ENCODE data around the gene MAP4. TPM values are rescaled to one million over a fixed set of nuclear protein-coding genes. Genes with fewer than 3 reads are reported as not detected.

The MAP4 gene
- total and polyA plus RNA-seq, 10 donors = 22.3 to 163 (median 100) TPM

- intact Hi-C loops (cut with DNase I; ENCODE audit: low total_unique reads) = no loop called here
- Histone ChIP-seq H3K4me1 (peaks cover 5 to 38% (median 17%) of the 10 kb centered on the region in 6 donors), H3K4me3 (no peak overlapping the region), H3K27ac (no peak overlapping the region), H3K9me3 (no peaks in the 10 kb centered on the region), H3K36me3 (peaks cover 0 to 10% (median 0%) of the 10 kb centered on the region in 6 donors), H3K27me3 (replicated peaks in 1 of 7) (no peaks in the 10 kb centered on the region)
- DNase-seq = no peak
- TF ChIP-seq POLR2A (IDR thresholded peaks at IDR 0.05) = no peak
- no peak for TF ChIP-seq POLR2AphosphoS5 (IDR thresholded peaks at IDR 0.05)
- no peak for TF ChIP-seq CTCF (IDR thresholded peaks at IDR 0.05 in 8 of 11, conservative IDR thresholded peaks at IDR 0.05 in 3 of 11)
- WGBS, 5 donors = 96 to 99% (median 98%) methylated on average over 8 of the region's 8 CpGs
These were observed 37.8 kb downstream of the MAP4 start for GRCh38 chr3:47978386-47978785.

- intact Hi-C loops (cut with DNase I; ENCODE audit: low total_unique reads) = no loop called here
- Histone ChIP-seq H3K4me3 (no peak overlapping the region), H3K27me3 (replicated peaks in 1 of 7) (no peaks in the 10 kb centered on the region), H3K36me3 (peaks cover 0 to 16% (median 0%) of the 10 kb centered on the region in 6 donors), H3K4me1 (peaks cover 5 to 38% (median 17%) of the 10 kb centered on the region in 6 donors), H3K9me3 (no peaks in the 10 kb centered on the region), H3K27ac (peak overlapping the region in 4 of 8 donors; percentile 9 to 51 (median 28))
- 43 to 67% (median 60%) methylated on average over 3 of the region's 3 CpGs for WGBS, 5 donors
- no peak for DNase-seq
- TF ChIP-seq POLR2A (IDR thresholded peaks at IDR 0.05) (no peak), CTCF (IDR thresholded peaks at IDR 0.05 in 8 of 11, conservative IDR thresholded peaks at IDR 0.05 in 3 of 11) (no peak), POLR2AphosphoS5 (IDR thresholded peaks at IDR 0.05) (no peak)
These were observed 40.0 kb downstream of the MAP4 start for GRCh38 chr3:47976135-47976732.

GRCh38 chr3:47974974-47975470 is 41.2 kb downstream of the MAP4 start:
- TF ChIP-seq POLR2A (IDR thresholded peaks at IDR 0.05) = no peak
- TF ChIP-seq CTCF (IDR thresholded peaks at IDR 0.05 in 8 of 11, conservative IDR thresholded peaks at IDR 0.05 in 3 of 11) = no peak
- TF ChIP-seq POLR2AphosphoS5 (IDR thresholded peaks at IDR 0.05) = no peak
- Histone ChIP-seq H3K4me1 (peaks cover 5 to 38% (median 17%) of the 10 kb centered on the region in 6 donors), H3K9me3 (no peaks in the 10 kb centered on the region), H3K27ac (no peak overlapping the region), H3K36me3 (peaks cover 0 to 20% (median 0%) of the 10 kb centered on the region in 6 donors), H3K27me3 (replicated peaks in 1 of 7) (no peaks in the 10 kb centered on the region), H3K4me3 (no peak overlapping the region)
- DNase-seq = no peak
- 52 to 65% (median 60%) methylated on average over 4 of the region's 4 CpGs for WGBS, 5 donors
- intact Hi-C loops (cut with DNase I; ENCODE audit: low total_unique reads) = no loop called here

GRCh38 chr3:47971081-47971480 is 45.1 kb downstream of the MAP4 start:
- TF ChIP-seq POLR2AphosphoS5 (IDR thresholded peaks at IDR 0.05) = no peak
- intact Hi-C loops (cut with DNase I; ENCODE audit: low total_unique reads) = no loop called here

More at GRCh38 chr3:47971081-47971480, 45.1 kb downstream of the MAP4 start:
- 92 to 98% (median 96%) methylated on average over 3 of the region's 3 CpGs for WGBS, 5 donors
- no peak overlapping the region for H3K4me3 ChIP-seq
- no peaks in the 10 kb centered on the region for H3K27me3 ChIP-seq (replicated peaks in 1 of 7)
- H3K27ac ChIP-seq = no peak overlapping the region
- H3K4me1 ChIP-seq = peaks cover 0 to 19% (median 10%) of the 10 kb centered on the region in 6 donors
- no peak for DNase-seq
- H3K9me3 ChIP-seq = no peaks in the 10 kb centered on the region
- peaks cover 0 to 12% (median 0%) of the 10 kb centered on the region in 6 donors for H3K36me3 ChIP-seq
